Testis (tissue), 3 donors: ENCODE data around the gene CRISPLD2. TPM values are rescaled to one million over a fixed set of nuclear protein-coding genes. Genes with fewer than 3 reads are reported as not detected.

ENCODE experiments used
- DNase-seq: peaks from one replicate; pipeline ENCODE4 v3.0.0-alpha.2; 2019
- H3K27ac ChIP-seq, 2 donors: fragments of 200-600 bp; sonication (generic); one replicate each; pipeline ENCODE4 v1.5.1; 2019
- H3K27me3 ChIP-seq: fragments of 200-600 bp; sonication (generic); one replicate; pipeline ENCODE4 v1.5.1; 2019
- H3K36me3 ChIP-seq: fragments of 200-600 bp; sonication (generic); one replicate; pipeline ENCODE4 v1.5.1; 2017; ENCODE audit warnings: low read depth; ENCODE audit errors: missing control alignments
- H3K4me1 ChIP-seq: fragments of 200-600 bp; sonication (generic); one replicate; pipeline ENCODE4 v1.5.1; 2019
- H3K4me3 ChIP-seq, 2 donors: fragments of 200-600 bp; sonication (generic); one replicate each; pipeline ENCODE4 v1.5.1; 2017 to 2019
- H3K9me3 ChIP-seq: fragments of 200-600 bp; sonication (generic); one replicate; pipeline ENCODE4 v1.5.1; 2017
- POLR2A ChIP-seq: fragments of 450-650 bp; IDR thresholded peaks from one replicate; pipeline ENCODE4 v1.6.1; 2017; ENCODE audit warnings: antibody characterized with exemption, mild to moderate bottlenecking, moderate library complexity
- WGBS, 2 donors: methylation state at CpG; one replicate each; pipeline ENCODE4 v1.1.5; 2018; 5-methylcytosine and 5-hydroxymethylcytosine counted together
- intact Hi-C: fragments of 100-400 bp; cut with DNase I; formaldehyde crosslinking; loops from one replicate; pipeline ENCODE4 v1.15.1; 2023; ENCODE audit warnings: low total_unique reads
- polyA plus RNA-seq: library from polyadenylated mRNA; stranded (reverse); fragments of 350-450 nt; fragmentation: Illumina TruSeq; extraction: RNeasy Lipid Tissue Mini Kit (QIAGEN cat#74804); gene quantifications from one replicate; pipeline ENCODE4 v1.2.3, GENCODE V29; 2014; ENCODE audit warnings: low read depth, low replicate concordance; ENCODE audit not compliant: insufficient read depth
- total RNA-seq, 2 donors: library from RNA; depleted of rRNA; stranded (reverse); fragments of >200 nt; gene quantifications; one replicate each; pipeline ENCODE4 v1.2.3, GENCODE V29; 2016
- TF ChIP-seq, protein P1 (sequence below), 3 experiments: fragments of 450-650 bp in 2 of 3; fragments of 200-600 bp in 1 of 3; sonication (generic) in 1 of 3; IDR thresholded peaks; one replicate each; pipeline ENCODE4 v1.5.1; 2016 to 2019; ENCODE audit warnings: antibody characterized with exemption in 3 of 3, mild to moderate bottlenecking in 2 of 3, moderate library complexity in 1 of 3

CRISPLD2 gene
- total and polyA plus RNA-seq, 3 donors from 2014 or later, result 47.7 to 59.6 (median 48.8) TPM

DNA sequence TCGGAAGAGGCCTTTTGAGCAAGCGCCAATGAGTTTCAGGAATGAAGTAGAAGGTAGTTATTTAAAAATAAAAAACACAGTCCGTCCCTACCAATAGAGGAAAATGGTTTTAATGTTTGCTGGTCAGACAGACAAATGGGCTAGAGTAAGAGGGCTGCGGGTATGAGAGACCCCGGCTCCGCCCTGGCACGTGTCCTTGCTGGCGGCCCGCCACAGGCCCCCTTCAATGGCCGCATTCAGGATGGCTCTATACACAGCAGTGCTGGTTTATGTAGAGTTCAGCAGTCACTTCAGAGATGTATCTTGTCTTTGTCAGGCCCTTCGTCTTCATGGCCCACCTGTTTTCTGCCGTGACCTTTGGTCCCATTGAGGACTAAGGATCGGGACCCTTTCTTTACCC lies 87.3 kb downstream of the CRISPLD2 start:
- H3K36me3 ChIP-seq, result no peaks in the 10 kb centered on the region
- H3K27me3 ChIP-seq, result no peaks in the 10 kb centered on the region
- no peaks in the 10 kb centered on the region for H3K9me3 ChIP-seq
- H3K4me1 ChIP-seq, result peaks cover 15% of the 10 kb centered on the region
- TF ChIP-seq, protein P1, sequence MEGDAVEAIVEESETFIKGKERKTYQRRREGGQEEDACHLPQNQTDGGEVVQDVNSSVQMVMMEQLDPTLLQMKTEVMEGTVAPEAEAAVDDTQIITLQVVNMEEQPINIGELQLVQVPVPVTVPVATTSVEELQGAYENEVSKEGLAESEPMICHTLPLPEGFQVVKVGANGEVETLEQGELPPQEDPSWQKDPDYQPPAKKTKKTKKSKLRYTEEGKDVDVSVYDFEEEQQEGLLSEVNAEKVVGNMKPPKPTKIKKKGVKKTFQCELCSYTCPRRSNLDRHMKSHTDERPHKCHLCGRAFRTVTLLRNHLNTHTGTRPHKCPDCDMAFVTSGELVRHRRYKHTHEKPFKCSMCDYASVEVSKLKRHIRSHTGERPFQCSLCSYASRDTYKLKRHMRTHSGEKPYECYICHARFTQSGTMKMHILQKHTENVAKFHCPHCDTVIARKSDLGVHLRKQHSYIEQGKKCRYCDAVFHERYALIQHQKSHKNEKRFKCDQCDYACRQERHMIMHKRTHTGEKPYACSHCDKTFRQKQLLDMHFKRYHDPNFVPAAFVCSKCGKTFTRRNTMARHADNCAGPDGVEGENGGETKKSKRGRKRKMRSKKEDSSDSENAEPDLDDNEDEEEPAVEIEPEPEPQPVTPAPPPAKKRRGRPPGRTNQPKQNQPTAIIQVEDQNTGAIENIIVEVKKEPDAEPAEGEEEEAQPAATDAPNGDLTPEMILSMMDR (IDR thresholded peaks at IDR 0.05), result no peak
- TF ChIP-seq POLR2A, result no peak
- H3K27ac ChIP-seq, result peak overlapping the region in 1 of 2 donors; percentile 67
- H3K4me3 ChIP-seq, result no peak overlapping the region
- intact Hi-C loops, result no loop called here
- 88 to 90% methylated on average over 13 of the region's 13 CpGs for WGBS, 2 donors
- no peak for DNase-seq

DNA sequence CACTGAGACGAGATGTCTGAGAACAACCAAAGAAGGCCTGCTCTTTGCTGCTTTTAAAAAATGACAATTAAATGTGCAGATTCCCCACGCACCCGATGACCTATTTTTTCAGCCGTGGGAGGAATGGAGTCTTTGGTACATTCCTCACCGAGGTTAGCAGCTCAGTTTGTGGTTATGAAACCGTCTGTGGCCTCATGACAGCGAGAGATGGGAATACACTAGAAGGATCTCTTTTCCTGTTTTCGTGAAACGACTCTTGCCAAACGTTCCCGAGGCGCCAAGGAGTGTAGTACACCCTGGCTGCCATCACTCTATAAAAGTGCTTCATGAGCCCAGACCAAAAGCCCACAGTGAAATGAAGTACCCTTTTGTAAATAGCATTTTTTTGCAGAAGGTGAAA lies 87.8 kb downstream of the CRISPLD2 start:
- TF ChIP-seq POLR2A, result no peak
- TF ChIP-seq, protein P1 (IDR thresholded peaks at IDR 0.05), result peak in 2 of 3 experiments; percentile 15 to 34
- peak; percentile 54 for DNase-seq
- Histone ChIP-seq H3K9me3 (no peaks in the 10 kb centered on the region), H3K4me1 (peaks cover 15% of the 10 kb centered on the region), H3K27ac (peak overlapping the region in 1 of 2 donors; percentile 66), H3K36me3 (no peaks in the 10 kb centered on the region), H3K4me3 (no peak overlapping the region), H3K27me3 (no peaks in the 10 kb centered on the region)
- WGBS, 2 donors, result 46 to 52% methylated on average over 12 of the region's 12 CpGs
- intact Hi-C loops, result no loop called here

DNA sequence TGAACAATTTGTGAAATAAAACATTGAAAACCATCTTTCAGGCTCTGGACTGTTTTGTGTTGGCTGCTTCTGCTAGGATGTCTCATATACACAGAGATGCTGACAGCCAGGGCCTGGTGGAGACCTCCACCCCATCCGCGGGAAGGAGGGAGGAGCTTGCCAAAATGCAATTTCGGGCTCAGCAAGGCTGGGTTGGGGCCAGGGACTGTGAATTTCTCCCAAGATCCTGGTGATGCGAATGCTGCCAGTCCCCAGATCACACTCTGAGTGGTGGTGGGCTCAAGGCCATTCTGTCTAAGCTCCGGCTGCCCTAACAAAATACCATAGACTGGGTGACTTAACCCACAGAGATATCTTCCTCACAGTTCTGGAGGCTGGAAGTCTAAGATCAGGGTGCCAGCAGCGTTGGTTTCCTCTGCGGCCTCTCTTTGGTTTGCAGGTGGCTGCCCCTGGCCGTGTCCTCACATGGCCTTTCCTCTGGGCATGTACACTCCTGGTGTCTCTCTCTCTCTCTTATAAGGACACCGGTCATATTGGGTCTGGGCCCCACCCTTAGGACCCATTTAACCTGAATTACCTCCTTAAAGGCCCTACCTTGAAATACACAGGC lies 89.8 kb downstream of the CRISPLD2 start:
- DNase-seq, result no peak
- Histone ChIP-seq H3K4me1 (peaks cover 27% of the 10 kb centered on the region), H3K36me3 (no peaks in the 10 kb centered on the region), H3K4me3 (no peak overlapping the region), H3K9me3 (no peaks in the 10 kb centered on the region), H3K27me3 (no peaks in the 10 kb centered on the region), H3K27ac (no peak overlapping the region)
- 71% methylated on average over 7 to 9 of the region's 9 CpGs for whole genome bisulfite sequencing, 2 donors
- TF ChIP-seq, protein P1 (IDR thresholded peaks at IDR 0.05), result no peak
- TF ChIP-seq POLR2A, result no peak
- intact Hi-C loops, result no loop called here

DNA sequence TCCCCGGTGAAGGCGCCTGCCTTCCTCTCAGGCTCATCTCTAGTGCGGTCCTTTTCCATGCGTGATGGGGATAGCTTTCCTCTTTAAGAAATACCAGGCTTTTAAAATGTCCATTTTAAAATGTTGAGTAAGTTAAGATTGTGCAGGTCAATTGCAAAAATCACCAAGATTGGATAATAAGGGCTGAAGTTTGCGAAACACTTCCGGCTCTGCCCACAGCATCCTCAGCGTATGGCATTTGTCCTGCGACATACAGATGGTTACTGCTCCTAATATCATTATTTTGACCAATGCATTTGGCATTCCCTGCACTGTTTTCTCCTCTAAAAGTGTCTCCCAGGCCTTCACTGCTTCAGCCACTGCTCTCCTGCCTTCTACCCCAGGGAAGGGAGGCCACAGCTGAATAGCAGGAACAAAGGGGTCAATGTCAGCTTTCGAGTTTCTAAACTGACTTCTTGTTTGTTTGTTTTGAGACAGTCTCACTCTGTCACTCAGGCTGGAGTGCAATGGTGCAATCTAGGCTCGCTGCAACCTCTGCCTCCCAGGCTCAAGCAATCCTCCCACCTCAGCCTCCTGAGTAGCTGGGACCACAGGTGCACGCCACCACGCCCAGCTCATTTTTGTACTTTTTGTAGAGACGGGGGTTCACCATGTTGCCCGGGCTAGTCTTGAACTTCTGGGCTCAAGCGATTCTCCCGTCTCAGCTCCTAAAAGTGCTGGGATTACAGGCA lies 91.9 kb downstream of the CRISPLD2 start:
- intact Hi-C loops, result no loop called here
- no peak for DNase-seq
- TF ChIP-seq, protein P1 (IDR thresholded peaks at IDR 0.05), result no peak
- TF ChIP-seq POLR2A, result no peak
- H3K36me3 ChIP-seq, result no peaks in the 10 kb centered on the region
- WGBS, 2 donors, result 78 to 89% methylated on average over 16 of the region's 16 CpGs
- H3K27me3 ChIP-seq, result no peaks in the 10 kb centered on the region
- peaks cover 42% of the 10 kb centered on the region for H3K4me1 ChIP-seq
- H3K9me3 ChIP-seq, result no peaks in the 10 kb centered on the region
- H3K4me3 ChIP-seq, result no peak overlapping the region
- no peak overlapping the region for H3K27ac ChIP-seq
